CD14-positive monocyte (primary cell): ENCODE data around the gene INO80E. TPM values are rescaled to one million over a fixed set of nuclear protein-coding genes. Genes with fewer than 3 reads are reported as not detected.

ENCODE experiments used
- DNase-seq, 3 donors: peaks; one replicate each; pipeline ENCODE4 v3.0.0-alpha.2; 2011 to 2022
- H2AFZ ChIP-seq: 2 replicates; pipeline ENCODE4 v1.6.0; 2012; ENCODE audit warnings: mild to moderate bottlenecking, low read depth, low read length, inconsistent platforms; ENCODE audit not compliant: insufficient read depth, poor library complexity, severe bottlenecking
- H3K27ac ChIP-seq, 2 donors: 1 replicate in 1 of 2; 2 replicates in 1 of 2; pipeline ENCODE4 v1.5.1; 2012 to 2013; ENCODE audit warnings: low read length in 2 of 2, control low read depth in 1 of 2, inconsistent platforms in 1 of 2, low read depth in 1 of 2, mild to moderate bottlenecking in 1 of 2
- H3K27me3 ChIP-seq, 2 donors: one replicate each; pipeline versions ENCODE4 v1.6.0 to v1.6.1; 2011 to 2013; ENCODE audit warnings: low read length in 2 of 2; ENCODE audit not compliant: control insufficient read depth in 2 of 2, insufficient read depth in 2 of 2
- H3K36me3 ChIP-seq, 2 donors: replicated peaks in 1 of 2; 1 replicate in 1 of 2; 2 replicates in 1 of 2; pipeline versions ENCODE4 v1.5.1 to v1.6.1; 2012 to 2013; ENCODE audit warnings: low read length in 2 of 2, control low read depth in 1 of 2, inconsistent platforms in 1 of 2, mild to moderate bottlenecking in 1 of 2; ENCODE audit not compliant: insufficient read depth in 2 of 2, control insufficient read depth in 1 of 2
- H3K4me1 ChIP-seq, 2 donors: 1 replicate in 1 of 2; 2 replicates in 1 of 2; pipeline versions ENCODE4 v1.5.1 to v1.6.1; 2012 to 2013; ENCODE audit warnings: low read length in 2 of 2, control low read depth in 1 of 2, inconsistent platforms in 1 of 2, mild to moderate bottlenecking in 1 of 2, moderate library complexity in 1 of 2; ENCODE audit not compliant: insufficient read depth in 2 of 2, control insufficient read depth in 1 of 2
- H3K4me2 ChIP-seq: replicated peaks from 2 replicates; pipeline ENCODE3; 2012; ENCODE audit warnings: low read length, moderate library complexity, mild to moderate bottlenecking; ENCODE audit not compliant: poor library complexity, severe bottlenecking; ENCODE audit errors: extremely low read depth
- H3K4me3 ChIP-seq, 3 experiments: fragments of 200-600 bp in 1 of 3; sonication (generic) in 1 of 3; replicated peaks in 1 of 3; 1 replicate in 2 of 3; 2 replicates in 1 of 3; pipeline ENCODE4 v1.5.1; 2011 to 2013; ENCODE audit warnings: low read length in 3 of 3, mild to moderate bottlenecking in 3 of 3, control low read depth in 2 of 3, low read depth in 2 of 3, inconsistent platforms in 1 of 3, moderate library complexity in 1 of 3
- H3K79me2 ChIP-seq: 2 replicates; pipeline ENCODE4 v1.6.0; 2012; ENCODE audit warnings: mild to moderate bottlenecking, control low read depth, inconsistent platforms, low read length, moderate library complexity; ENCODE audit not compliant: insufficient read depth
- H3K9ac ChIP-seq: 2 replicates; pipeline ENCODE4 v1.6.0; 2017; ENCODE audit warnings: low read length, mild to moderate bottlenecking; ENCODE audit not compliant: insufficient read depth, poor library complexity, severe bottlenecking
- H3K9me3 ChIP-seq, 2 donors: replicated peaks in 1 of 2; 1 replicate in 1 of 2; 2 replicates in 1 of 2; pipeline versions ENCODE4 v1.5.1 to v1.6.1; 2012 to 2013; ENCODE audit warnings: low read length in 2 of 2, control low read depth in 1 of 2; ENCODE audit not compliant: control insufficient read depth in 1 of 2, insufficient read depth in 1 of 2
- H4K20me1 ChIP-seq: 2 replicates; pipeline ENCODE4 v1.6.0; 2012; ENCODE audit warnings: mild to moderate bottlenecking, low read length, control low read depth, moderate library complexity; ENCODE audit not compliant: insufficient read depth
- H3K27ac Mint-ChIP-seq, 7 donors: one replicate each; pipeline ENCODE4 v1.8.0; 2020; ENCODE audit warnings: mild to moderate bottlenecking in 7 of 7, mixed read lengths in 7 of 7, moderate library complexity in 6 of 7, inconsistent platforms in 2 of 7
- H3K27me3 Mint-ChIP-seq, 3 donors: one replicate each; pipeline ENCODE4 v1.8.0; 2021 to 2022; ENCODE audit warnings: low read depth in 3 of 3, mild to moderate bottlenecking in 3 of 3, mixed read lengths in 3 of 3, moderate library complexity in 3 of 3, inconsistent platforms in 1 of 3
- H3K36me3 Mint-ChIP-seq, 2 donors: one replicate each; pipeline ENCODE4 v1.8.0; 2020; ENCODE audit warnings: mixed read lengths in 2 of 2, inconsistent platforms in 1 of 2, mild to moderate bottlenecking in 1 of 2
- H3K4me1 Mint-ChIP-seq: one replicate; pipeline ENCODE4 v1.8.0; 2020; ENCODE audit warnings: mild to moderate bottlenecking, mixed read lengths
- H3K4me3 Mint-ChIP-seq, 2 donors: one replicate each; pipeline ENCODE4 v1.8.0; 2020; ENCODE audit warnings: mild to moderate bottlenecking in 2 of 2, mixed read lengths in 2 of 2, moderate library complexity in 1 of 2
- H3K9me3 Mint-ChIP-seq, 7 donors: one replicate each; pipeline ENCODE4 v1.8.0; 2020 to 2022; ENCODE audit warnings: mixed read lengths in 7 of 7, mild to moderate bottlenecking in 6 of 7, moderate library complexity in 6 of 7, inconsistent platforms in 2 of 7
- WGBS: methylation state at CpG from one replicate; pipeline ENCODE4 v1.1.5; 2013; ENCODE audit warnings: missing lambda C conversion rate; ENCODE audit not compliant: insufficient coverage; 5-methylcytosine and 5-hydroxymethylcytosine counted together
- intact Hi-C, 2 donors: fragments of 100-400 bp; cut with micrococcal nuclease; formaldehyde crosslinking; loops; one replicate each; pipeline versions ENCODE4 v1.15.0 to v1.15.1; 2023
- polyA plus RNA-seq, 3 donors: library from polyadenylated mRNA; depleted of rRNA in 1 of 3; unstranded in 2 of 3; stranded (reverse) in 1 of 3; fragments of 300-500 nt in 2 of 3; fragments of >200 nt in 1 of 3; fragmentation: Illumina TruSeq in 2 of 3; gene quantifications; 1 replicate in 2 of 3; 2 replicates in 1 of 3; pipeline ENCODE4 v1.2.3, GENCODE V29; 2012 to 2021
- TF ChIP-seq, protein P1 (sequence below): fragments of 200-600 bp; IDR thresholded peaks from one replicate; pipeline ENCODE4 v1.8.0; 2022; ENCODE audit warnings: antibody characterized with exemption, mild to moderate bottlenecking

The INO80E gene
- polyA plus RNA-seq, 3 donors = 2.8 to 57.6 (median 3.5) TPM

DNA sequence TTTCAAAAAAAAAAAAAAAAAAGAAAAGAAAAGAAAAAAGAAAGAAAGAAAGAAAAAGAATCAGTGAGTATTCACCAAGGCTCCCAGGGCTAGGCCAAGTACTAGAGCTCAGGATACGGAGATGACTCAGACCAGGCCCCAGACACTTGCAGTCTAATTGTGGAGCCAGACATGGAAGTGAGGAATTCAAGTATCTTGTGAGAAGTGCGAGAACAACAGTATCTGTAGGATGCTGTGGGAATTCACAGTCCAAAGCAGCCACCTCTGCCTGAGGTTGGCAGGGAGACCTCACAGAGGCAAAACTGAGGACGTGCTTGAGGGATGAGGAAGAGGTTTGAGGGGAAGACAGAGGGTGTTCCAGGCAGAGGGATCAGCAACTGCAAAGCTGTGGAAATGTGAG is 55.5 kb downstream of the INO80E start:
- Histone ChIP-seq H3K9ac (no peak overlapping the region), H3K36me3 (no peaks in the 10 kb centered on the region), H3K9me3 (no peaks in the 10 kb centered on the region), H3K4me2 (no peak overlapping the region), H3K79me2 (peaks cover 2% of the 10 kb centered on the region), H2AFZ (no peak overlapping the region), H3K27ac (no peak overlapping the region), H3K4me1 (peaks cover 11 to 18% of the 10 kb centered on the region in 2 donors), H3K27me3 (no peaks in the 10 kb centered on the region), H3K4me3 (no peak overlapping the region), H4K20me1 (no peaks in the 10 kb centered on the region)
- intact Hi-C loops = no loop called here
- no peak overlapping the region for H3K4me3 Mint-ChIP-seq
- H3K9me3 Mint-ChIP-seq = peaks cover 0 to 3% (median 0%) of the 10 kb centered on the region in 7 donors
- H3K27ac Mint-ChIP-seq = peak overlapping the region in 1 of 7 donors; percentile 46
- peaks cover 0 to 1% (median 0%) of the 10 kb centered on the region in 3 donors for H3K27me3 Mint-ChIP-seq
- TF ChIP-seq, protein P1, sequence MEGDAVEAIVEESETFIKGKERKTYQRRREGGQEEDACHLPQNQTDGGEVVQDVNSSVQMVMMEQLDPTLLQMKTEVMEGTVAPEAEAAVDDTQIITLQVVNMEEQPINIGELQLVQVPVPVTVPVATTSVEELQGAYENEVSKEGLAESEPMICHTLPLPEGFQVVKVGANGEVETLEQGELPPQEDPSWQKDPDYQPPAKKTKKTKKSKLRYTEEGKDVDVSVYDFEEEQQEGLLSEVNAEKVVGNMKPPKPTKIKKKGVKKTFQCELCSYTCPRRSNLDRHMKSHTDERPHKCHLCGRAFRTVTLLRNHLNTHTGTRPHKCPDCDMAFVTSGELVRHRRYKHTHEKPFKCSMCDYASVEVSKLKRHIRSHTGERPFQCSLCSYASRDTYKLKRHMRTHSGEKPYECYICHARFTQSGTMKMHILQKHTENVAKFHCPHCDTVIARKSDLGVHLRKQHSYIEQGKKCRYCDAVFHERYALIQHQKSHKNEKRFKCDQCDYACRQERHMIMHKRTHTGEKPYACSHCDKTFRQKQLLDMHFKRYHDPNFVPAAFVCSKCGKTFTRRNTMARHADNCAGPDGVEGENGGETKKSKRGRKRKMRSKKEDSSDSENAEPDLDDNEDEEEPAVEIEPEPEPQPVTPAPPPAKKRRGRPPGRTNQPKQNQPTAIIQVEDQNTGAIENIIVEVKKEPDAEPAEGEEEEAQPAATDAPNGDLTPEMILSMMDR = no peak
- H3K36me3 Mint-ChIP-seq = no peaks in the 10 kb centered on the region
- H3K4me1 Mint-ChIP-seq = peaks cover 18% of the 10 kb centered on the region
- 48% methylated on average over 2 of the region's 3 CpGs for whole genome bisulfite sequencing
- no peak for DNase-seq

DNA sequence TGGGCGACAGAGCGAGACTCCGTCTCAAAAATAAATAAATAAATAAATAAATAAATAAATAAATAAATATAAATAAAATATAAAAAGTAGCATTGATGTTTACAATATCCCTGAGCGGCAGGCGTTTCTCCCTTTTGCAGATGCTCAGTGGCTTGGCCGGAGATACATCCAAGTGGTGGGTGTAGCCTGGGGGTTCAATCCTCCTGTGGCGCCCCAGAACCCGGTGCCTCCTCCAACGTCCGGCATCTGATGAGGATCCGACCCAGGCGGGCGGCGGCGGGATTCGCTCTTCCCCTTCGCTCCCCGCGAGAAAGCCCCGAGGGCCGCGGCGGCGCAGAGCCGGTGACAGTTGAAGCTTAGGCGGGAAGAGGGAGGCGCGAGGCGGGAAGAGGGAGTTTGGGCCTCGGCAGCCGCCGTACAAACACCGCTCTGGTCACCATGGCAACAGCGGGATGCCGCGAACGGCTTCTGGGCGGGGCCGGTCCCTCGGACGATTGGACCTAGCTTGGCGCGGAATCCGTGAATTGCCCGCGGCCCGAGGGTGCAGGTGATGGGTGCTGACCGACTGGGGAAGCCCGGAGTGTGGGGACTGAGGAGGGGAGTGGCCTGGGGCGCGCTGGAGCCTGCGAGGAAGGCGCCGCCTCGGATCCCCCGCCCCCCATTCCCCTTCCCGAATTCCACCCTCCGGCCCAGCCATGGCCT is 56.8 kb downstream of the INO80E start:
- peak overlapping the region; percentile 83 for H2AFZ ChIP-seq
- Mint-ChIP-seq H3K4me1 (peaks cover 18% of the 10 kb centered on the region), H3K27ac (peak overlapping the region in 5 of 7 donors; percentile 40 to 61 (median 50)), H3K27me3 (peaks cover 0 to 1% (median 0%) of the 10 kb centered on the region in 3 donors), H3K4me3 (peak overlapping the region; percentile 71 to 86), H3K9me3 (peaks cover 0 to 3% (median 0%) of the 10 kb centered on the region in 7 donors), H3K36me3 (no peaks in the 10 kb centered on the region)
- TF ChIP-seq, protein P1 = no peak
- H3K27ac ChIP-seq = peak overlapping the region in 1 of 2 donors; percentile 49
- H3K79me2 ChIP-seq = peaks cover 2% of the 10 kb centered on the region
- no peaks in the 10 kb centered on the region for H3K27me3 ChIP-seq
- peaks cover 11 to 18% of the 10 kb centered on the region in 2 donors for H3K4me1 ChIP-seq
- intact Hi-C loops = no loop called here
- H4K20me1 ChIP-seq = no peaks in the 10 kb centered on the region
- peak; percentile 87 to 91 (median 88) for DNase-seq
- WGBS = under 1% methylated on average over 41 of the region's 58 CpGs
- H3K9ac ChIP-seq = peak overlapping the region; percentile 38
- peak overlapping the region; percentile 100 for H3K4me2 ChIP-seq
- no peaks in the 10 kb centered on the region for H3K36me3 ChIP-seq
- no peaks in the 10 kb centered on the region for H3K9me3 ChIP-seq
- H3K4me3 ChIP-seq = peak overlapping the region; percentile 49 to 81 (median 57)
